Measurements from ENCODE around the gene PHLDB2.

GRCh38 chr3:111904376-111905241 is 45.5 kb downstream of the PHLDB2 start:
- TF ChIP-seq CTCF (IDR thresholded peaks at IDR 0.05; ENCODE audit: low read depth, low read length), result no peak
- TF ChIP-seq POLR2A (IDR thresholded peaks at IDR 0.05; ENCODE audit: extremely low read depth, insufficient read length), result no peak

All from NB4 (cell line).